HepG2 (cell line): Measurements from ENCODE around the gene SFR1. TPM values are rescaled to one million over a fixed set of nuclear protein-coding genes. Genes with fewer than 3 reads are reported as not detected.

ENCODE experiments used
- ATAC-seq: fragments of 200-7000 bp; cut with Tn5 transposase; 3 replicates; pipeline ENCODE4 v1.9.1; 2020; ENCODE audit warnings: mild to moderate bottlenecking, moderate library complexity
- BruUV-seq: library from RNA; stranded (reverse); fragments of 400-500 nt; replicated peaks from 2 replicates; lab custom pipeline; 2021; lab: Mats Ljungman, UMichigan
- CTCF ChIA-PET: fragments of 300-600 bp; formaldehyde crosslinking; extraction: SDS; loops from one replicate; lab custom pipeline; 2021; ENCODE audit warnings: low total read pairs, inconsistent platforms, low intra/inter-chr PET ratio; lab: Yijun Ruan, JAX
- POLR2A ChIA-PET: fragments of 350-600 bp; sonication (Branson Sonifier 250); formaldehyde crosslinking; loops from one replicate; lab custom pipeline; 2020; ENCODE audit warnings: antibody characterized with exemption, inconsistent platforms; lab: Yijun Ruan, JAX
- DNase-seq: peaks from one replicate; pipeline ENCODE4 v3.0.0-alpha.2; 2015; ENCODE audit warnings: low spot score
- FAIRE-seq: peaks from 3 replicates; lab custom pipeline; 2011; peaks lifted over from hg19 to GRCh38; lab: Jason Lieb, UNC
- H2AFZ ChIP-seq: one replicate; pipeline ENCODE4 v1.6.1; 2011; ENCODE audit warnings: low read length, inconsistent platforms
- H3K27ac ChIP-seq: fragments of 300-600 bp; 3 replicates; pipeline ENCODE4 v1.8.0; 2011; ENCODE audit warnings: mixed run types, mild to moderate bottlenecking, mixed read lengths, low read length, inconsistent platforms; ENCODE audit not compliant: insufficient read depth; ENCODE audit errors: extremely low read length
- H3K27me3 ChIP-seq, 2 experiments: fragments of 200-600 bp in 1 of 2; 2 replicates in 1 of 2; 3 replicates in 1 of 2; pipeline versions ENCODE4 v1.6.0 to v1.8.0; 2011; ENCODE audit warnings: low read length in 2 of 2, mild to moderate bottlenecking in 2 of 2, moderate library complexity in 2 of 2, inconsistent platforms in 1 of 2; ENCODE audit not compliant: insufficient read depth in 2 of 2, control insufficient read depth in 1 of 2
- H3K36me3 ChIP-seq, 2 experiments: fragments of 200-600 bp in 1 of 2; replicated peaks in 1 of 2; 2 replicates in 1 of 2; 3 replicates in 1 of 2; pipeline versions ENCODE4 v1.5.1 to v1.8.0; 2011; ENCODE audit warnings: low read length in 2 of 2, inconsistent platforms in 1 of 2; ENCODE audit not compliant: insufficient read depth in 2 of 2, control insufficient read depth in 1 of 2
- H3K4me1 ChIP-seq: 2 replicates; pipeline ENCODE4 v1.5.1; 2012; ENCODE audit warnings: low read length, inconsistent platforms; ENCODE audit not compliant: insufficient read depth
- H3K4me2 ChIP-seq: 2 replicates; pipeline ENCODE4 v1.6.0; 2011; ENCODE audit warnings: low read depth, low read length, inconsistent platforms
- H3K4me3 ChIP-seq, 3 experiments: fragments of 200-600 bp in 1 of 3; sonication (generic), shearing (Covaris generic) in 1 of 3; replicated peaks in 1 of 3; 2 replicates each; pipeline ENCODE4 v1.5.1; 2011 to 2016; ENCODE audit warnings: low read length in 3 of 3, inconsistent platforms in 2 of 3, low read depth in 2 of 3, mild to moderate bottlenecking in 2 of 3, control low read depth in 1 of 3, mixed read lengths in 1 of 3; ENCODE audit not compliant: insufficient read depth in 1 of 3
- H3K79me2 ChIP-seq: one replicate; pipeline ENCODE4 v1.6.1; 2011; ENCODE audit warnings: low read length, inconsistent platforms; ENCODE audit not compliant: insufficient read depth
- H3K9ac ChIP-seq: 2 replicates; pipeline ENCODE4 v1.6.0; 2011; ENCODE audit warnings: mild to moderate bottlenecking, low read depth, low read length, inconsistent platforms; ENCODE audit not compliant: insufficient read depth
- H3K9me3 ChIP-seq: 2 replicates; pipeline ENCODE4 v1.5.1; 2012; ENCODE audit warnings: mild to moderate bottlenecking, low read length
- H4K20me1 ChIP-seq: 2 replicates; pipeline ENCODE4 v1.6.0; 2011; ENCODE audit warnings: inconsistent platforms, mild to moderate bottlenecking, low read length, moderate library complexity; ENCODE audit not compliant: insufficient read depth
- DR1 ChIP-seq: sonication (generic); formaldehyde crosslinking; IDR thresholded peaks from 2 replicates; pipeline ENCODE4 v1.8.0; 2021; ENCODE audit warnings: mild to moderate bottlenecking, missing genetic modification reagents, inconsistent platforms
- FLYWCH1 ChIP-seq: sonication (generic); formaldehyde crosslinking; IDR thresholded peaks from 2 replicates; pipeline ENCODE4 v1.8.1; 2023; ENCODE audit warnings: mild to moderate bottlenecking, missing genetic modification reagents
- GABPB1 ChIP-seq: IDR thresholded peaks from 2 replicates; pipeline ENCODE4 v1.6.1; 2016; ENCODE audit warnings: mild to moderate bottlenecking, missing genetic modification reagents, moderate library complexity, missing compliant biosample characterization
- GATAD1 ChIP-seq: IDR thresholded peaks from 2 replicates; pipeline ENCODE4 v1.6.1; 2016; ENCODE audit warnings: missing genetic modification reagents, missing compliant biosample characterization
- GZF1 ChIP-seq: sonication (generic); formaldehyde crosslinking; IDR thresholded peaks from 2 replicates; pipeline ENCODE4 v1.5.1; 2020; ENCODE audit warnings: mild to moderate bottlenecking, missing genetic modification reagents
- ISL2 ChIP-seq: sonication (generic); formaldehyde crosslinking; IDR thresholded peaks from 2 replicates; pipeline ENCODE4 v1.5.0; 2020; ENCODE audit warnings: missing genetic modification reagents
- NKX3-1 ChIP-seq: sonication (generic); formaldehyde crosslinking; IDR thresholded peaks from 2 replicates; pipeline ENCODE4 v1.5.0; 2020; ENCODE audit warnings: missing genetic modification reagents
- PCBP2 ChIP-seq: fragments of 200-400 bp; formaldehyde crosslinking; optimal IDR thresholded peaks from 2 replicates; pipeline ENCODE3; 2018; ENCODE audit warnings: low read length, low read depth; ENCODE audit not compliant: poor library complexity, severe bottlenecking
- RFXANK ChIP-seq: IDR thresholded peaks from 2 replicates; pipeline ENCODE4 v1.6.1; 2016
- SRSF1 ChIP-seq: fragments of 200-400 bp; formaldehyde crosslinking; optimal IDR thresholded peaks from 2 replicates; pipeline ENCODE3; 2017; ENCODE audit warnings: mild to moderate bottlenecking, low read depth, low read length, moderate library complexity
- TBL1XR1 ChIP-seq: fragments of 150-350 bp; IDR thresholded peaks from 2 replicates; pipeline ENCODE4 v1.6.1; 2014; ENCODE audit warnings: borderline replicate concordance, low read length; ENCODE audit not compliant: partially characterized antibody
- ZFP1 ChIP-seq: IDR thresholded peaks from 2 replicates; pipeline ENCODE4 v1.6.1; 2016
- ZNF121 ChIP-seq: sonication (generic); formaldehyde crosslinking; IDR thresholded peaks from 2 replicates; pipeline ENCODE4 v1.5.0; 2020; ENCODE audit warnings: mild to moderate bottlenecking, missing genetic modification reagents
- ZNF263 ChIP-seq: sonication (generic); formaldehyde crosslinking; IDR thresholded peaks from 2 replicates; pipeline ENCODE4 v1.4.0; 2020; ENCODE audit warnings: missing genetic modification reagents
- ZNF670 ChIP-seq: sonication (generic); formaldehyde crosslinking; IDR thresholded peaks from 2 replicates; pipeline ENCODE4 v1.8.0; 2022; ENCODE audit warnings: mild to moderate bottlenecking, missing genetic modification reagents, borderline replicate concordance
- WGBS: methylation state at CpG from one replicate; pipeline ENCODE4 v1.1.6; 2017; ENCODE audit warnings: low lambda C conversion rate; 5-methylcytosine and 5-hydroxymethylcytosine counted together
- in situ Hi-C: cut with HindIII; loops from 2 replicates; pipeline ENCODE4 v1.10.0; 2017; ENCODE audit warnings: low pct_unique_long_range_greater_than_20kb; ENCODE audit not compliant: extremely low pct_ligation_motif_present
- intact Hi-C: fragments of 100-400 bp; cut with micrococcal nuclease; formaldehyde crosslinking; loops from one replicate; pipeline ENCODE4 v1.10.0; 2022; ENCODE audit not compliant: unreplicated experiment
- polyA plus RNA-seq, 8 experiments: library from polyadenylated mRNA; depleted of rRNA in 3 of 8; stranded (reverse) in 7 of 8; unstranded in 1 of 8; fragments of >200 nt; fragmentation: Illumina TruSeq in 4 of 8; extraction: Trizol in 4 of 8; gene quantifications; 2 replicates each; pipeline versions ENCODE4 v1.2.1 to v1.2.3, GENCODE V29; 2011 to 2016; ENCODE audit warnings: low read depth in 4 of 8, missing spikeins in 1 of 8, mixed read lengths in 1 of 8; ENCODE audit not compliant: insufficient read depth in 1 of 8
- total RNA-seq, 5 experiments: library from RNA; depleted of rRNA; stranded (reverse); fragments of >200 nt; fragmentation: Illumina TruSeq; extraction: Trizol; gene quantifications; 2 replicates each; pipeline ENCODE4 v1.2.3, GENCODE V29; 2016; ENCODE audit warnings: low read depth in 1 of 5
- TF ChIP-seq, protein P1 (sequence below): sonication (generic); formaldehyde crosslinking; IDR thresholded peaks from 2 replicates; pipeline ENCODE4 v1.4.0; 2020; ENCODE audit warnings: mild to moderate bottlenecking, low read depth, missing genetic modification reagents
- TF ChIP-seq, protein P2 (sequence below): sonication (generic); formaldehyde crosslinking; IDR thresholded peaks from 2 replicates; pipeline ENCODE4 v1.4.0; 2020; ENCODE audit warnings: missing genetic modification reagents, low read depth, mild to moderate bottlenecking, borderline replicate concordance
- TF ChIP-seq, protein P3 (sequence below): sonication (generic); IDR thresholded peaks from 2 replicates; pipeline ENCODE4 v1.6.1; 2016; ENCODE audit warnings: low read depth, borderline replicate concordance

Gene SFR1
- total and polyA plus RNA-seq, 2 of the 13 experiments (the other 11 are each of a cell fraction or from before 2014, with no cell fraction given), result 2.2 to 6.1 TPM

DNA sequence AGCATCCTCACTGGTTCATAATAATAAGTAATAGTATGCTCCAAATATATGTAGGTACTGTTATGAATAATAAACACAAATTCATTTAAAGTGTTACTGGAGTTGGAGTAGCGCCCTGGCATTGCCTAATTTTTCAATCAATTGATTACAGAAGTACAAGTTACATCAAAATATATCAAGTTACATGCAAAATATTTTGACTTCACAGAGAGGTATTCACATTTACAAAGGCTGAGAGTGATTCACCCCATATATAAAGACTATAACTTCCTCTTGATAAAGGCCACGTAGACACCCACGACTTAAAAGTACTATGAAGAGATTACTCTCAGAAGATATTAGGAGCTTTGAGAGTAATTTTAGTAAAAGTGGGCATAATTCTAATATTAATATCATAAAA lies 22.7 kb upstream of the SFR1 start:
- Histone ChIP-seq H3K36me3 (no peaks in the 10 kb centered on the region), H4K20me1 (no peaks in the 10 kb centered on the region), H3K79me2 (no peaks in the 10 kb centered on the region), H3K27ac (no peak overlapping the region), H3K4me3 (no peak overlapping the region), H3K27me3 (no peaks in the 10 kb centered on the region; a peak in 2 of 5 replicates), H2AFZ (no peak overlapping the region), H3K9me3 (peaks cover 9% of the 10 kb centered on the region), H3K9ac (no peak overlapping the region), H3K4me1 (no peaks in the 10 kb centered on the region), H3K4me2 (no peak overlapping the region)
- no peak for DNase-seq
- POLR2A ChIA-PET, result no interaction called here
- no peak for ATAC-seq
- WGBS, result 0% methylated on average over 3 of the region's 3 CpGs
- no TSS peak for BruUV-seq
- CTCF ChIA-PET, result no interaction called here
- intact Hi-C loops (no loop called here), in situ Hi-C loops (no loop called here)
- FAIRE-seq, result no peak
- TF ChIP-seq NKX3-1 (CRISPR knock-in tag) (no peak), DR1 (CRISPR knock-in tag) (no peak), FLYWCH1 (CRISPR knock-in tag) (no peak), SRSF1 (no peak), TBL1XR1 (no peak), PCBP2 (no peak), ZNF670 (CRISPR knock-in tag) (no peak), RFXANK (CRISPR knock-in tag) (no peak), ZNF263 (CRISPR knock-in tag) (no peak), GZF1 (CRISPR knock-in tag) (no peak), ZNF121 (CRISPR knock-in tag) (no peak), ISL2 (CRISPR knock-in tag) (no peak)

DNA sequence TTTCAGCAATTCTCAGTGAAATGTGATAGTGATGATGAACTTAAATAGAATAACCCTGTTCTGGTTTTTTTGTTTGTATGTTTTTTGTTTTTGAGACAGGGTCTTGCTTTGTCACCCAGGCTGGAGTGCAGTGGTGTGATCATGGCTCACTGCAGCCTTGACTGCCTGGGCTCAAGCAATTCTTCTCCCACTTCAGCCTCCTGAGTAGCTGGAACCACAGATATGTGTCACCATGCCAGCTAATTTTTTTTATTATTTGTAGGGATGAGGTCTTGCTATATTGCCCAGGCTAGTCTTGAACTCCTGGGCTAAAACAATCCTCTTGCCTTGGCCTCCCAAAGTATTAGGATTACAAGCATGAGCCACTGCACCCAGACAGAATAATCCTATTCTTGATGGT lies 22.0 kb upstream of the SFR1 start:
- FAIRE-seq, result no peak
- H3K4me3 ChIP-seq, result no peak overlapping the region
- no peak overlapping the region for H3K9ac ChIP-seq
- no peaks in the 10 kb centered on the region for H3K79me2 ChIP-seq
- H3K27ac ChIP-seq, result no peak overlapping the region
- ChIA-PET CTCF (no interaction called here), POLR2A (no interaction called here)
- H3K9me3 ChIP-seq, result peaks cover 9% of the 10 kb centered on the region
- H4K20me1 ChIP-seq, result no peaks in the 10 kb centered on the region
- no peak overlapping the region for H2AFZ ChIP-seq
- DNase-seq, result no peak
- no peak for ATAC-seq
- no peaks in the 10 kb centered on the region for H3K4me1 ChIP-seq
- no TSS peak for BruUV-seq
- no peak overlapping the region for H3K4me2 ChIP-seq
- in situ Hi-C loops (no loop called here), intact Hi-C loops (no loop called here)
- no peaks in the 10 kb centered on the region for H3K36me3 ChIP-seq
- no peaks in the 10 kb centered on the region; a peak in 2 of 5 replicates for H3K27me3 ChIP-seq
- no peak for TF ChIP-seq GABPB1 (CRISPR knock-in tag)
- TF ChIP-seq ZFP1 (CRISPR knock-in tag), result no peak
- TF ChIP-seq GATAD1, result no peak
- TF ChIP-seq, protein P1, sequence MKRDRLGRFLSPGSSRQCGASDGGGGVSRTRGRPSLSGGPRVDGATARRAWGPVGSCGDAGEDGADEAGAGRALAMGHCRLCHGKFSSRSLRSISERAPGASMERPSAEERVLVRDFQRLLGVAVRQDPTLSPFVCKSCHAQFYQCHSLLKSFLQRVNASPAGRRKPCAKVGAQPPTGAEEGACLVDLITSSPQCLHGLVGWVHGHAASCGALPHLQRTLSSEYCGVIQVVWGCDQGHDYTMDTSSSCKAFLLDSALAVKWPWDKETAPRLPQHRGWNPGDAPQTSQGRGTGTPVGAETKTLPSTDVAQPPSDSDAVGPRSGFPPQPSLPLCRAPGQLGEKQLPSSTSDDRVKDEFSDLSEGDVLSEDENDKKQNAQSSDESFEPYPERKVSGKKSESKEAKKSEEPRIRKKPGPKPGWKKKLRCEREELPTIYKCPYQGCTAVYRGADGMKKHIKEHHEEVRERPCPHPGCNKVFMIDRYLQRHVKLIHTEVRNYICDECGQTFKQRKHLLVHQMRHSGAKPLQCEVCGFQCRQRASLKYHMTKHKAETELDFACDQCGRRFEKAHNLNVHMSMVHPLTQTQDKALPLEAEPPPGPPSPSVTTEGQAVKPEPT (CRISPR knock-in tag), result no peak
- TF ChIP-seq, protein P2, sequence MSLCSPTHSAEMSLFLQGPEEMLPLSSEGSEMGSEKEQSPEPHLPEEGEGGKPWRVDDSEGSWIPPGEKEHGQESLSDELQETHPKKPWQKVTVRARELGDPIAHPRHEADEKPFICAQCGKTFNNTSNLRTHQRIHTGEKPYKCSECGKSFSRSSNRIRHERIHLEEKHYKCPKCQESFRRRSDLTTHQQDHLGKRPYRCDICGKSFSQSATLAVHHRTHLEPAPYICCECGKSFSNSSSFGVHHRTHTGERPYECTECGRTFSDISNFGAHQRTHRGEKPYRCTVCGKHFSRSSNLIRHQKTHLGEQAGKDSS, result no peak
- TF ChIP-seq, protein P3, sequence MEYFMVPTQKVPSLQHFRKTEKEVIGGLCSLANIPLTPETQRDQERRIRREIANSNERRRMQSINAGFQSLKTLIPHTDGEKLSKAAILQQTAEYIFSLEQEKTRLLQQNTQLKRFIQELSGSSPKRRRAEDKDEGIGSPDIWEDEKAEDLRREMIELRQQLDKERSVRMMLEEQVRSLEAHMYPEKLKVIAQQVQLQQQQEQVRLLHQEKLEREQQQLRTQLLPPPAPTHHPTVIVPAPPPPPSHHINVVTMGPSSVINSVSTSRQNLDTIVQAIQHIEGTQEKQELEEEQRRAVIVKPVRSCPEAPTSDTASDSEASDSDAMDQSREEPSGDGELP, result no peak
